Measurements from ENCODE around the gene EMC6. TPM values are rescaled to one million over a fixed set of nuclear protein-coding genes. Genes with fewer than 3 reads are reported as not detected.
"Not testable (repeated sequence)": the region's sequence is repeated elsewhere in the genome, so short reads cannot be mapped to it uniquely, and the experiment has no call there.

The EMC6 gene
- total and polyA plus RNA-seq, 11 donors: 24.2 to 190 (median 52.1) TPM

GRCh38 chr17:3695723-3696411 lies 27.3 kb downstream of the EMC6 start, which contains the start of gene P2RX5:
P2RX5 (minus strand) TSS chr17:3696155; CDS start chr17:3696005, 150 bp downstream.
- ATAC-seq: peak; percentile 23 to 54 (median 44)
- TF ChIP-seq POLR2A (IDR thresholded peaks at IDR 0.05) (no peak), CTCF (IDR thresholded peaks at IDR 0.05) (no peak)
- Histone ChIP-seq H3K36me3 (no peaks in the 10 kb centered on the region), H3K4me3 (peak within 1 kb of the TSS; percentile 24 to 68 (median 52)), H3K4me1 (peaks cover 0 to 23% (median 8%) of the 10 kb centered on the region in 12 donors), H3K27me3 (peaks cover 0 to 40% (median 10%) of the 10 kb centered on the region in 9 donors), H3K27ac (peak within 1 kb of the TSS in 11 of 12 donors; percentile 41 to 83 (median 75)), H3K9me3 (peaks cover 0 to 9% (median 0%) of the 10 kb centered on the region in 12 donors)
- no peak for DNase-seq
- intact Hi-C loops (cut with DNase I): no loop called here
- 1% methylated on average over 26 to 65 of the region's 65 CpGs for whole genome bisulfite sequencing, 4 donors

DNA sequence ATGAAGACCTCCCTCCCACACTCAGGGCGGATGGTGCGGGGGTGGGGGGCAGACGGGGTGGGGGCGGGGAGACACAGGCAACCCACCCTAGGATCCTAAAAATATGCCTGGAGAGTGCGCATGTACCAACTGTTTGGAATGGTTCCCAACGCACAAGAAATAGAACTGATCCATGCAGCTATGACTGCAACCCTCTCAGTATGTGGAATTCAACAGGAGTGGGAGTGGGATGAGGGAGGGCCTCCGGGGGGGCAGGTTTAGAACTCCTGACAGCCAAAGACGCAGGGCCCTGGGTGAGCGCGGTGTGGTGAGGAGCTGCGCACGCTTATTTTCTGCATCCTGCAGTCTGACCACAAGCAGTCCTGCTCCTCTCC lies 28.5 kb downstream of the EMC6 start:
- ATAC-seq: peak in 3 of 4 donors; percentile 38 to 40 (median 40)
- peaks cover 0 to 23% (median 8%) of the 10 kb centered on the region in 12 donors for H3K4me1 ChIP-seq
- 40 to 53% (median 45%) methylated on average over 11 to 12 of the region's 12 CpGs for WGBS, 4 donors
- peak overlapping the region in 6 of 12 donors; percentile 50 to 68 (median 59) for H3K4me3 ChIP-seq
- TF ChIP-seq POLR2A (IDR thresholded peaks at IDR 0.05) (no peak), CTCF (IDR thresholded peaks at IDR 0.05) (no peak)
- no peak for DNase-seq
- H3K36me3 ChIP-seq: no peaks in the 10 kb centered on the region
- H3K27me3 ChIP-seq: peaks cover 0 to 39% (median 10%) of the 10 kb centered on the region in 9 donors
- H3K27ac ChIP-seq: peak overlapping the region in 2 of 12 donors; percentile 29 to 46
- peaks cover 0 to 9% (median 0%) of the 10 kb centered on the region in 12 donors for H3K9me3 ChIP-seq
- intact Hi-C loops (cut with DNase I): no loop called here

DNA sequence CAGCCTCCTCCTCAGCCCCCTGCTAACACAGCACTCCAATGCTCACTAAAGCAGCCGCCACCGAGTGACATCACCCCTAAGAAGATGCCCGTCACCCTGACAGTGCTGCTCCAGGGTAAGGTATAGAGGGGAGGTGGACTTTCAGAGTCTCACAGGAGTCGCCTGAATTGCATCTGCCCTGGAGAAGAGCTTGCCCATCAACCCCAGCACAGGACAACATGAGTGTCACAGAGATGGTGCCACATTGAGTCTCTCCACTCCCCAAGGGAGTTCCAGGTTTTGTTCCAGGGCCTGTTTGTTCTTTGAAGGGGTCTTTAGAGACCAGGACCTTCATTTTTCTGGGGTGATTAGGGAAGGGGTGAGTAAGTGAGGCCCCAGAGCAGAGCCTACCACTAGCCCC lies 29.5 kb downstream of the EMC6 start:
- ATAC-seq: no peak
- peaks cover 0 to 9% (median 0%) of the 10 kb centered on the region in 12 donors for H3K9me3 ChIP-seq
- no peak for DNase-seq
- H3K36me3 ChIP-seq: no peaks in the 10 kb centered on the region
- H3K4me1 ChIP-seq: peaks cover 0 to 23% (median 8%) of the 10 kb centered on the region in 12 donors
- H3K27me3 ChIP-seq: peaks cover 0 to 29% (median 10%) of the 10 kb centered on the region in 9 donors
- TF ChIP-seq CTCF (IDR thresholded peaks at IDR 0.05): no peak
- TF ChIP-seq POLR2A (IDR thresholded peaks at IDR 0.05): no peak
- intact Hi-C loops (cut with DNase I): no loop called here
- H3K27ac ChIP-seq: no peak overlapping the region
- no peak overlapping the region for H3K4me3 ChIP-seq
- 83 to 98% (median 94%) methylated on average over 4 of the region's 4 CpGs for WGBS, 4 donors

GRCh38 chr17:3699951-3700350 lies 31.3 kb downstream of the EMC6 start:
- 87 to 92% (median 88%) methylated on average over 4 of the region's 4 CpGs for WGBS, 4 donors
- intact Hi-C loops (cut with DNase I): no loop called here
- ATAC-seq: no peak

GRCh38 chr17:3702041-3702539 lies 33.5 kb downstream of the EMC6 start:
- 78 to 93% (median 85%) methylated on average over 7 of the region's 7 CpGs for WGBS, 4 donors
- not testable (repeated sequence) for H3K27ac ChIP-seq, H3K27me3 ChIP-seq, ATAC-seq, H3K4me3 ChIP-seq, DNase-seq, H3K9me3 ChIP-seq, H3K36me3 ChIP-seq, H3K4me1 ChIP-seq
- intact Hi-C loops (cut with DNase I): loop anchor here in 1 of 10 donors (2.0 kb wide), 1 partner anchor 31 kb away; no protein-coding TSS in a partner anchor

More at GRCh38 chr17:3699951-3700350, 31.3 kb downstream of the EMC6 start:
- Histone ChIP-seq H3K4me1 (peaks cover 0 to 17% (median 5%) of the 10 kb centered on the region in 12 donors), H3K36me3 (no peaks in the 10 kb centered on the region), H3K27ac (no peak overlapping the region), H3K27me3 (peaks cover 0 to 24% (median 7%) of the 10 kb centered on the region in 9 donors), H3K9me3 (peaks cover 0 to 9% (median 0%) of the 10 kb centered on the region in 12 donors), H3K4me3 (no peak overlapping the region)
- TF ChIP-seq POLR2A (IDR thresholded peaks at IDR 0.05) (no peak), CTCF (IDR thresholded peaks at IDR 0.05) (no peak)
- no peak for DNase-seq
